Measurements from ENCODE around the gene HTT-AS.

GRCh38 chr4:3059943-3060342 is 14.4 kb downstream of the HTT-AS start:
- TF ChIP-seq CTCF (IDR thresholded peaks at IDR 0.05; ENCODE audit: low read depth, low read length) (no peak), EZH2phosphoT487 (IDR thresholded peaks at IDR 0.05; ENCODE audit: low read depth) (no peak)
